Loucy (cell line): Measurements from ENCODE around the gene ME3.

Experiments
- H2AFZ ChIP-seq: fragments of 200-600 bp; sonication (generic); 2 replicates; pipeline ENCODE4 v1.6.0; 2016; ENCODE audit warnings: antibody characterized with exemption, mild to moderate bottlenecking, low read length, moderate library complexity
- H3F3A ChIP-seq: fragments of 200-600 bp; 2 replicates; pipeline ENCODE4 v1.6.0; 2016; ENCODE audit warnings: antibody characterized with exemption, low read depth, mild to moderate bottlenecking
- H3K27me3 ChIP-seq: fragments of 200-600 bp; sonication (generic); 2 replicates; pipeline ENCODE4 v1.6.1; 2014; ENCODE audit warnings: low read length, mild to moderate bottlenecking; ENCODE audit not compliant: insufficient read depth, poor library complexity, severe bottlenecking
- H3K36me3 ChIP-seq: fragments of 200-600 bp; sonication (generic); 2 replicates; pipeline ENCODE4 v1.6.1; 2016; ENCODE audit warnings: low read length; ENCODE audit not compliant: insufficient read depth
- H3K4me1 ChIP-seq: fragments of 200-600 bp; sonication (generic); 2 replicates; pipeline ENCODE4 v1.5.1; 2014; ENCODE audit warnings: low read length, mild to moderate bottlenecking; ENCODE audit not compliant: insufficient read depth, poor library complexity, severe bottlenecking
- H3K4me2 ChIP-seq: fragments of 200-600 bp; sonication (generic); 2 replicates; pipeline ENCODE4 v1.6.0; 2014; ENCODE audit warnings: antibody characterized with exemption, low read length, low read depth, mild to moderate bottlenecking; ENCODE audit not compliant: poor library complexity, severe bottlenecking
- H3K4me3 ChIP-seq: fragments of 200-600 bp; sonication (generic); 2 replicates; pipeline ENCODE4 v1.5.1; 2014; ENCODE audit warnings: low read length, mild to moderate bottlenecking, mixed read lengths; ENCODE audit not compliant: poor library complexity, severe bottlenecking
- H3K79me2 ChIP-seq: fragments of 200-600 bp; sonication (generic); 2 replicates; pipeline ENCODE4 v1.6.1; 2014; ENCODE audit warnings: low read length; ENCODE audit not compliant: insufficient read depth
- H3K9ac ChIP-seq: fragments of 200-600 bp; sonication (generic); 2 replicates; pipeline ENCODE4 v1.6.0; 2014; ENCODE audit warnings: mild to moderate bottlenecking, low read depth, low read length, moderate library complexity; ENCODE audit not compliant: poor library complexity, severe bottlenecking
- H3K9me2 ChIP-seq: fragments of 200-600 bp; sonication (generic); replicated peaks from 2 replicates; pipeline ENCODE4 v1.6.1; 2016; ENCODE audit warnings: low read depth, low read length, mixed read lengths
- H3K9me3 ChIP-seq: fragments of 200-600 bp; sonication (generic); 2 replicates; pipeline ENCODE4 v1.6.1; 2014; ENCODE audit warnings: mild to moderate bottlenecking, antibody characterized with exemption, low read length, low read depth; ENCODE audit not compliant: insufficient read depth
- H4K20me1 ChIP-seq: fragments of 200-600 bp; sonication (generic); 2 replicates; pipeline ENCODE4 v1.6.0; 2014; ENCODE audit warnings: antibody characterized with exemption, low read length, mild to moderate bottlenecking; ENCODE audit not compliant: insufficient read depth, poor library complexity, severe bottlenecking
- EZH2phosphoT487 ChIP-seq: fragments of 200-600 bp; IDR thresholded peaks from 2 replicates; pipeline ENCODE4 v1.6.1; 2018; ENCODE audit warnings: antibody characterized with exemption, mild to moderate bottlenecking, moderate library complexity, borderline replicate concordance
- TF ChIP-seq, protein P1 (sequence below): fragments of 200-600 bp; sonication (generic); conservative IDR thresholded peaks from 2 replicates; pipeline ENCODE4 v1.5.1; 2014; ENCODE audit warnings: mild to moderate bottlenecking, antibody characterized with exemption, low read length

ME3 gene

DNA sequence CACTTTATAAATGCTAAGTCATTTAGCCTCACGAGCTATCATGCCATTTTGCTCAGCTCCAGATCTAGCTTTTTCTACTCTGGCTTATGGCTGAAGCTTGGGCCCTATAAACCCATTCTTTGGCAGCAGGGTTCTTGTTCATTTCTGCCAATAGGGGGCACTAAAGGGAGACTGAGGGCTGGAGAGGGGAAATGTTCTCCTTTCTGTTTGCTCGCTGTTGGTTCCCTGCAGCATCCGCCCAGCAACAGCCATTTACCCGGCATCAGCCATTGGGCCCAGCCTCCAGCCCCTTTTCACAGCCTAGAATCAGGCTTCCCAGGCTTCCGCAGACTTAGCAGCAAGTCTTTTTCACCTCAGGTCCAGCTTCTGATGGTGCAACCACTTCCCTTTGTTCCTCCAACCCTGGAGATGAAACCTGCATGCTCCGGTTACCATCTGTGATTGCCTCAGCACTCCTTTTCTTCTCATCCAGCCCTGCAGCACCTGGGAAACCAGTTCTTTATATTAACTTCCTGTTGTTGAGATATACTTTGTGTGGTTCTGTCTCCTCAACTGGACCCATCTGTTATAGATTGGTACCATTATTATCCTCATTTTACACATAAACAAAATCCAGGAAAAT lies 4.2 kb upstream of the ME3 start:
- Histone ChIP-seq H3K4me2 (peak overlapping the region; percentile 74), H3F3A (no peaks in the 10 kb centered on the region), H3K9me3 (no peaks in the 10 kb centered on the region), H3K27me3 (no peaks in the 10 kb centered on the region), H3K36me3 (no peaks in the 10 kb centered on the region), H3K4me1 (peaks cover 28% of the 10 kb centered on the region), H3K79me2 (0 out of 2 replicates have a peak, but pooled peaks cover 3% of the 10 kb centered on the region), H4K20me1 (no peaks in the 10 kb centered on the region), H3K9me2 (no peaks in the 10 kb centered on the region), H3K4me3 (no peak overlapping the region), H2AFZ (no peak overlapping the region), H3K9ac (no peak overlapping the region)
- no peak for TF ChIP-seq EZH2phosphoT487
- TF ChIP-seq, protein P1, sequence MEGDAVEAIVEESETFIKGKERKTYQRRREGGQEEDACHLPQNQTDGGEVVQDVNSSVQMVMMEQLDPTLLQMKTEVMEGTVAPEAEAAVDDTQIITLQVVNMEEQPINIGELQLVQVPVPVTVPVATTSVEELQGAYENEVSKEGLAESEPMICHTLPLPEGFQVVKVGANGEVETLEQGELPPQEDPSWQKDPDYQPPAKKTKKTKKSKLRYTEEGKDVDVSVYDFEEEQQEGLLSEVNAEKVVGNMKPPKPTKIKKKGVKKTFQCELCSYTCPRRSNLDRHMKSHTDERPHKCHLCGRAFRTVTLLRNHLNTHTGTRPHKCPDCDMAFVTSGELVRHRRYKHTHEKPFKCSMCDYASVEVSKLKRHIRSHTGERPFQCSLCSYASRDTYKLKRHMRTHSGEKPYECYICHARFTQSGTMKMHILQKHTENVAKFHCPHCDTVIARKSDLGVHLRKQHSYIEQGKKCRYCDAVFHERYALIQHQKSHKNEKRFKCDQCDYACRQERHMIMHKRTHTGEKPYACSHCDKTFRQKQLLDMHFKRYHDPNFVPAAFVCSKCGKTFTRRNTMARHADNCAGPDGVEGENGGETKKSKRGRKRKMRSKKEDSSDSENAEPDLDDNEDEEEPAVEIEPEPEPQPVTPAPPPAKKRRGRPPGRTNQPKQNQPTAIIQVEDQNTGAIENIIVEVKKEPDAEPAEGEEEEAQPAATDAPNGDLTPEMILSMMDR = peak; percentile 67

DNA sequence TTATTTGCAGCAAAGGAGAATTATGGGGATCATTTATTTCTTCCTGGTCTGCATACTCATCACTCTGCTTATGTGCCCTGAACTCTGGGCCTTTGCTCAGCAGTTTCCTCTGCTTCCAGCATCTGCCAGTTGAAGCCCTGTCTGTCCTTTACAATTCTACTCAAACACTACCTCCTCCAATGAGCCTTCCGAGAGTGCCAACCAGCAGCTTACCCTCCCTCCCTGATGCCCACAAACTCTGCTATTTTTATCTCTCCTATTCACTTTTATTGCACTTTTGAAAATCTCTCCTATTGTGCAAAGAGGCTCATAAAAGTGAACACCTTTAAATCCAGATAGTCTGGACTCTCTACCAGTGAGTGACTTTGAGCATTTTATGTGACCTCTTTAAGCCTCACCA lies 3.6 kb upstream of the ME3 start:
- no peak overlapping the region for H2AFZ ChIP-seq

DNA sequence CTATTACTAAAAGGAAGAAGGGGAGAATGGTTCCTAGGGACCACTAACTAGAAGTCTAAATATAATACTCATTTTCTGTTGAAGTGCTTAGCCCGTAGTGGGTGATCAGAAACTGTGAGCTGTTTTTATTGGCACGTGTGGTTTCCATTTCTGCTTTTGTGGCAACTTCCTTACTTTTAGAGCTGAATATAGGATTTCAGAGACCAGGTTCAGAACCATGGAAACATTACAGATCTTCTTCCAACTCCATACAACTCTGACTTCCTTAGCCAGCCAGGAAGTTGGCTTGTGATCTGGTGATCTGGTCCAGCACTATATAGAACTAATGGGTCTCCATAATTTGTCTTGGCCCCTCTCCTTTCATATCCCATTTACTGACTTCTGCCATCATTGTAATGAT lies 2.6 kb upstream of the ME3 start:
- no peaks in the 10 kb centered on the region for H4K20me1 ChIP-seq
- H3K36me3 ChIP-seq = no peaks in the 10 kb centered on the region
- no peaks in the 10 kb centered on the region for H3F3A ChIP-seq
- H3K4me1 ChIP-seq = peaks cover 30% of the 10 kb centered on the region
- H3K9me3 ChIP-seq = no peaks in the 10 kb centered on the region
- H3K9me2 ChIP-seq = no peaks in the 10 kb centered on the region
- H2AFZ ChIP-seq = peak overlapping the region; percentile 63; the same call in 1 of the 2 replicates
- no peaks in the 10 kb centered on the region for H3K27me3 ChIP-seq
- peak overlapping the region; percentile 74 for H3K4me2 ChIP-seq
- H3K9ac ChIP-seq = peak overlapping the region; percentile 45
- peaks cover 16% of the 10 kb centered on the region for H3K79me2 ChIP-seq
- H3K4me3 ChIP-seq = peak overlapping the region; percentile 21
- TF ChIP-seq EZH2phosphoT487 = no peak
- TF ChIP-seq, protein P1 = no peak

More for the DNA sequence above, 3.6 kb upstream of the ME3 start:
- Histone ChIP-seq H3K27me3 (no peaks in the 10 kb centered on the region), H3K4me3 (peak overlapping the region; percentile 21), H3F3A (no peaks in the 10 kb centered on the region), H3K36me3 (no peaks in the 10 kb centered on the region), H3K9ac (peak overlapping the region; percentile 45), H3K79me2 (peaks cover 9% of the 10 kb centered on the region), H3K9me3 (no peaks in the 10 kb centered on the region), H4K20me1 (no peaks in the 10 kb centered on the region), H3K9me2 (no peaks in the 10 kb centered on the region), H3K4me2 (peak overlapping the region; percentile 74), H3K4me1 (peaks cover 28% of the 10 kb centered on the region)
- TF ChIP-seq, protein P1 = no peak
- TF ChIP-seq EZH2phosphoT487 = no peak
